CD4-positive, alpha-beta T cell (primary cell): ENCODE measurements around the gene PATJ. TPM values are rescaled to one million over a fixed set of nuclear protein-coding genes. Genes with fewer than 3 reads are reported as not detected.

Experiments
- ATAC-seq: fragments of 200-7000 bp; cut with Tn5 transposase; one replicate; pipeline ENCODE4 v1.10.0; 2022; ENCODE audit warnings: mild to moderate bottlenecking; ENCODE audit not compliant: poor library complexity
- CTCF ChIA-PET: fragments of 350-600 bp; sonication (Branson Sonifier 250); formaldehyde crosslinking; loops from one replicate; lab custom pipeline; 2021; ENCODE audit warnings: antibody characterized with exemption, inconsistent platforms; lab: Charles Lee
- POLR2A ChIA-PET: fragments of 350-600 bp; sonication (Branson Sonifier 250); formaldehyde crosslinking; loops from one replicate; lab custom pipeline; 2021; ENCODE audit warnings: antibody characterized with exemption, inconsistent platforms; lab: Charles Lee
- DNase-seq, 14 experiments: peaks; one replicate each; pipeline ENCODE4 v3.0.0-alpha.2; 2013 to 2020; ENCODE audit warnings: mixed read lengths in 2 of 14
- H3K27ac ChIP-seq, 2 donors: one replicate each; pipeline versions ENCODE4 v1.5.1 to v1.7.0; 2013; ENCODE audit warnings: low read length in 2 of 2, low read depth in 1 of 2, mild to moderate bottlenecking in 1 of 2
- H3K27me3 ChIP-seq, 2 experiments: 1 replicate in 1 of 2; 2 replicates in 1 of 2; pipeline versions ENCODE4 v1.6.1 to v1.7.0; 2013; ENCODE audit warnings: low read length in 2 of 2, control low read depth in 1 of 2, mild to moderate bottlenecking in 1 of 2, moderate library complexity in 1 of 2; ENCODE audit not compliant: insufficient read depth in 2 of 2, control insufficient read depth in 1 of 2
- H3K36me3 ChIP-seq: one replicate; pipeline ENCODE4 v1.6.1; 2013; ENCODE audit warnings: low read length, control low read depth; ENCODE audit not compliant: insufficient read depth
- H3K4me1 ChIP-seq: one replicate; pipeline ENCODE4 v1.6.1; 2013; ENCODE audit warnings: low read length, control low read depth; ENCODE audit not compliant: insufficient read depth
- H3K4me3 ChIP-seq: one replicate; pipeline ENCODE4 v1.5.1; 2013; ENCODE audit warnings: mild to moderate bottlenecking, low read length, moderate library complexity
- H3K9me3 ChIP-seq, 2 experiments: 1 replicate in 1 of 2; 2 replicates in 1 of 2; pipeline versions ENCODE4 v1.6.1 to v1.7.0; 2013; ENCODE audit warnings: low read length in 2 of 2, mild to moderate bottlenecking in 2 of 2, control low read depth in 1 of 2, moderate library complexity in 1 of 2; ENCODE audit not compliant: control insufficient read depth in 1 of 2, insufficient read depth in 1 of 2
- H3K27ac Mint-ChIP-seq: one replicate; pipeline ENCODE4 v1.8.0; 2020; ENCODE audit warnings: mixed read lengths
- H3K27me3 Mint-ChIP-seq: one replicate; pipeline ENCODE4 v1.8.0; 2021; ENCODE audit warnings: mixed read lengths
- H3K36me3 Mint-ChIP-seq: one replicate; pipeline ENCODE4 v1.8.0; 2021; ENCODE audit warnings: low read depth, mixed read lengths
- H3K4me1 Mint-ChIP-seq: one replicate; pipeline ENCODE4 v1.8.0; 2021; ENCODE audit warnings: low read depth, mixed read lengths
- H3K4me3 Mint-ChIP-seq: one replicate; pipeline ENCODE4 v1.8.0; 2020; ENCODE audit warnings: mild to moderate bottlenecking, mixed read lengths
- H3K9me3 Mint-ChIP-seq: one replicate; pipeline ENCODE4 v1.8.0; 2020; ENCODE audit warnings: mixed read lengths
- CTCF ChIP-seq: fragments of 200-600 bp; IDR thresholded peaks from one replicate; pipeline ENCODE4 v1.8.0; 2022; ENCODE audit warnings: antibody characterized with exemption, mild to moderate bottlenecking
- intact Hi-C, 2 experiments: fragments of 100-400 bp; cut with DNase I in 1 of 2; cut with micrococcal nuclease in 1 of 2; formaldehyde crosslinking; loops; one replicate each; pipeline versions ENCODE4 v1.15.1 to v1.9.0; 2023 to 2025; cut with DNase I, micrococcal nuclease
- total RNA-seq, 174 experiments: library from RNA in 2 of 174; stranded (reverse) in 2 of 174; gene quantifications; one replicate each; pipeline ENCODE4 v1.2.3 and lab custom pipeline; 2021 to 2026

The PATJ gene
- total RNA-seq, 2 experiments from 2014 or later = 50.4 to 54.1 TPM

DNA sequence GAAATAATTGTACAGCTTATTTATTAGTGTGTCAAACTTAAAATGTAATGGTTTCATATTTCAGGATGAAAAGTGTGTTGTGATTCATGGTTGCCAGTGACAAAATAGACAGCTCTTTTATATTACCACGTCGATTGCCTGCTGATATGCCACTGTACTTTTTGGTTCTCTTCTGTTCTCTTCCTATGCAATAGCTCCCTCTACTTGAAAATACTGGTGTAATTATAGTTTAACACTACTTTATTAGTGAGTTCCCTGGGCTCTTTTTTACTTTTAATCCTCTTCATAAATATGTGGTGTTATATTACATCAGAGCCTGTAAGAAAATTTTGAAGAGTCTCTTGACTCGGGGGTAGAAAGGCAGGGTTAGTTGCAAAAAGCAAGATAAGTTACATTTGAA is 111.3 kb downstream of the PATJ start:
- no peak for DNase-seq
- Histone ChIP-seq H3K27ac (no peak overlapping the region), H3K4me3 (no peak overlapping the region), H3K4me1 (no peaks in the 10 kb centered on the region), H3K36me3 (peaks cover 27% of the 10 kb centered on the region), H3K9me3 (no peaks in the 10 kb centered on the region), H3K27me3 (no peaks in the 10 kb centered on the region)
- no peak for ATAC-seq
- H3K4me1 Mint-ChIP-seq = no peaks in the 10 kb centered on the region
- no peaks in the 10 kb centered on the region for H3K27me3 Mint-ChIP-seq
- intact Hi-C loops = loop anchor here (2.0 to 10.0 kb wide), 12 partner anchors 211 to 1875 kb away; no protein-coding TSS in a partner anchor
- H3K9me3 Mint-ChIP-seq = no peaks in the 10 kb centered on the region
- peaks cover 30% of the 10 kb centered on the region for H3K36me3 Mint-ChIP-seq
- ChIA-PET POLR2A (no interaction called here), CTCF (interaction anchor here (1.0 kb wide), 1 partner anchor 13 kb away, joined by 3 read pairs; no protein-coding TSS in a partner anchor)
- TF ChIP-seq CTCF = no peak
- no peak overlapping the region for H3K4me3 Mint-ChIP-seq
- H3K27ac Mint-ChIP-seq = no peak overlapping the region

- no peak for ATAC-seq
- Mint-ChIP-seq H3K9me3 (no peaks in the 10 kb centered on the region), H3K36me3 (peaks cover 83% of the 10 kb centered on the region), H3K4me1 (no peaks in the 10 kb centered on the region), H3K27ac (no peak overlapping the region), H3K4me3 (no peak overlapping the region), H3K27me3 (no peaks in the 10 kb centered on the region)
- POLR2A ChIA-PET = interaction anchor here (0.6 kb wide), 2 partner anchors 276 to 762 kb away, joined by 3 read pairs; no protein-coding TSS in a partner anchor
- intact Hi-C loops = no loop called here
- H3K9me3 ChIP-seq = peaks cover 0 to under 1% of the 10 kb centered on the region in 2 experiments
- TF ChIP-seq CTCF = no peak
- H3K36me3 ChIP-seq = peaks cover 28% of the 10 kb centered on the region
- H3K27me3 ChIP-seq = no peaks in the 10 kb centered on the region
- no peak overlapping the region for H3K4me3 ChIP-seq
- H3K4me1 ChIP-seq = no peaks in the 10 kb centered on the region
- DNase-seq = no peak
- CTCF ChIA-PET = no interaction called here
- no peak overlapping the region for H3K27ac ChIP-seq
Observed at GRCh38 chr1:61864489-61864888, 122.2 kb downstream of the PATJ start.

DNA sequence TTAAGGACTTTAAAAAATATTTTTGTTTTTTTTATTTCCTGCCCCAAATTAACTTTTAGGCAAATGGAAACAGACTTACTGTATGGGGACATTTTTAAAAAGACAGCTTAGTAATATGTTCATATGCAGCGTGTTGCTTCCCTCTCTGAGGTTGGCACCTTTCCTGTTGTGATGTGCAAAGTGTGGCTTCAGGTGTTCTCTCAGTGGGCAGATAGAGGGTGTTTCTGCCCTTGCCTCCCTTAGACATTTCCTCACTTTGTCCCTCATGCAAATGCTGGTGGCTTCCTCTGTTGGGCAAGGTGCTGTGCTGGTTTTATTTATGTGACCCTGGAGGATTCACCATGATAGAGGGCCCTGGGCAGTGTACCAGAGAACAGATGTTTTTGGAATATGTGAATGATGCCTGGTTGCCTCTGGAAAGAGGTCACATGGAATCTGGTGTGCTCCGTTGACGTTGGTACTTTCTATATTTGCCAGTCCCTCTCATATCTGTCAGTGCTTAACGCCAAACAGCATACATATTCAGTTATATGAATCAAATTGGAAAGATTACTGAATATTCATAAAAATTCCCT is 123.5 kb downstream of the PATJ start:
- Histone ChIP-seq H3K27ac (no peak overlapping the region), H3K4me1 (no peaks in the 10 kb centered on the region), H3K27me3 (no peaks in the 10 kb centered on the region), H3K4me3 (no peak overlapping the region), H3K9me3 (peaks cover 0 to 6% of the 10 kb centered on the region in 2 experiments), H3K36me3 (peaks cover 23% of the 10 kb centered on the region)
- H3K9me3 Mint-ChIP-seq = no peaks in the 10 kb centered on the region
- ATAC-seq = no peak
- ChIA-PET CTCF (no interaction called here), POLR2A (no interaction called here)
- peaks cover 92% of the 10 kb centered on the region for H3K36me3 Mint-ChIP-seq
- no peaks in the 10 kb centered on the region for H3K4me1 Mint-ChIP-seq
- no peak overlapping the region for H3K27ac Mint-ChIP-seq
- TF ChIP-seq CTCF = no peak
- H3K4me3 Mint-ChIP-seq = no peak overlapping the region
- intact Hi-C loops = no loop called here
- H3K27me3 Mint-ChIP-seq = no peaks in the 10 kb centered on the region
- no peak for DNase-seq
